ENCODE data around the gene NEURL3.

Gene NEURL3

GRCh38 chr2:96530474-96531357 is 25.6 kb upstream of the NEURL3 start:
- TF ChIP-seq ISL1 (CRISPR knock-in tag; IDR thresholded peaks at IDR 0.05) (no peak), TOX (CRISPR knock-in tag; IDR thresholded peaks at IDR 0.05; ENCODE audit: borderline replicate concordance) (no peak), ZFP30 (CRISPR knock-in tag; IDR thresholded peaks at IDR 0.05) (no peak), ARNTL (CRISPR knock-in tag; IDR thresholded peaks at IDR 0.05; ENCODE audit: borderline replicate concordance, low read depth) (no peak), ZC3H10 (CRISPR knock-in tag; IDR thresholded peaks at IDR 0.05) (no peak), CSRNP3 (CRISPR knock-in tag; IDR thresholded peaks at IDR 0.05) (no peak), OSR1 (CRISPR knock-in tag; IDR thresholded peaks at IDR 0.05) (no peak), ZNF70 (CRISPR knock-in tag; IDR thresholded peaks at IDR 0.05) (no peak), GLIS3 (CRISPR knock-in tag; IDR thresholded peaks at IDR 0.05) (no peak), CSDC2 (CRISPR knock-in tag; IDR thresholded peaks at IDR 0.05) (no peak), PPARA (CRISPR knock-in tag; IDR thresholded peaks at IDR 0.05; ENCODE audit: borderline replicate concordance) (no peak), ZNF8 (CRISPR knock-in tag; IDR thresholded peaks at IDR 0.05) (no peak), SNAI2 (CRISPR knock-in tag; IDR thresholded peaks at IDR 0.05) (no peak), ESRRG (CRISPR knock-in tag; IDR thresholded peaks at IDR 0.05) (no peak)
- TF ChIP-seq, protein P1, sequence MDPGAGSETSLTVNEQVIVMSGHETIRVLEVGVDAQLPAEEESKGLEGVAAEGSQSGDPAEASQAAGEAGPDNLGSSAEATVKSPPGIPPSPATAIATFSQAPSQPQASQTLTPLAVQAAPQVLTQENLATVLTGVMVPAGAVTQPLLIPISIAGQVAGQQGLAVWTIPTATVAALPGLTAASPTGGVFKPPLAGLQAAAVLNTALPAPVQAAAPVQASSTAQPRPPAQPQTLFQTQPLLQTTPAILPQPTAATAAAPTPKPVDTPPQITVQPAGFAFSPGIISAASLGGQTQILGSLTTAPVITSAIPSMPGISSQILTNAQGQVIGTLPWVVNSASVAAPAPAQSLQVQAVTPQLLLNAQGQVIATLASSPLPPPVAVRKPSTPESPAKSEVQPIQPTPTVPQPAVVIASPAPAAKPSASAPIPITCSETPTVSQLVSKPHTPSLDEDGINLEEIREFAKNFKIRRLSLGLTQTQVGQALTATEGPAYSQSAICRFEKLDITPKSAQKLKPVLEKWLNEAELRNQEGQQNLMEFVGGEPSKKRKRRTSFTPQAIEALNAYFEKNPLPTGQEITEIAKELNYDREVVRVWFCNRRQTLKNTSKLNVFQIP (CRISPR knock-in tag; IDR thresholded peaks at IDR 0.05; ENCODE audit: borderline replicate concordance, low read depth), result no peak
- ATAC-seq, result no peak

DNA sequence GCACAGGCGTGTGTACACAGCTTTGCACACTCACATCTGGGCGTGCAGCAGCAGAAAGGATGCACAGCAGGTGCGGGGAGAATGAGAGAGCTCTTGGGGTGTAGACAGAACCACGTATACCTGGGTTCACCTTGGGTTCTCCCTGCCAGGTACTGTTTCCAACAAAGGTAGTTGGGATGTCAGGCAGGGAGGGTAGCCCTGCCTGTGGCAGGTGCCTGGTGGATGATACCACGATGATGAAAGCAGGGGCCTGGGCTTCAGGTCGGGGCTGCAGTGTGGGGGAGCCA is 24.9 kb upstream of the NEURL3 start:
- TF ChIP-seq ZC3H10 (CRISPR knock-in tag; IDR thresholded peaks at IDR 0.05), result no peak
- TF ChIP-seq PPARA (CRISPR knock-in tag; IDR thresholded peaks at IDR 0.05; ENCODE audit: borderline replicate concordance), result no peak
- TF ChIP-seq SNAI2 (CRISPR knock-in tag; IDR thresholded peaks at IDR 0.05), result no peak
- TF ChIP-seq OSR1 (CRISPR knock-in tag; IDR thresholded peaks at IDR 0.05), result no peak
- ATAC-seq, result no peak

GRCh38 chr2:96529376-96530143 is 24.4 kb upstream of the NEURL3 start:
- TF ChIP-seq ZNF8 (CRISPR knock-in tag; IDR thresholded peaks at IDR 0.05) (no peak), GLIS3 (CRISPR knock-in tag; IDR thresholded peaks at IDR 0.05) (no peak), PATZ1 (CRISPR knock-in tag; IDR thresholded peaks at IDR 0.05; ENCODE audit: borderline replicate concordance) (no peak), RARB (CRISPR knock-in tag; IDR thresholded peaks at IDR 0.05) (no peak), TOX (CRISPR knock-in tag; IDR thresholded peaks at IDR 0.05; ENCODE audit: borderline replicate concordance) (no peak), SNAI2 (CRISPR knock-in tag; IDR thresholded peaks at IDR 0.05) (no peak), ZC3H10 (CRISPR knock-in tag; IDR thresholded peaks at IDR 0.05) (no peak), ZNF565 (CRISPR knock-in tag; conservative IDR thresholded peaks at IDR 0.05; ENCODE audit: low read depth) (no peak), ZNF70 (CRISPR knock-in tag; IDR thresholded peaks at IDR 0.05) (no peak), BACH2 (CRISPR knock-in tag; IDR thresholded peaks at IDR 0.05; ENCODE audit: borderline replicate concordance) (no peak), TCF4 (CRISPR knock-in tag; IDR thresholded peaks at IDR 0.05; ENCODE audit: borderline replicate concordance) (no peak), ISL1 (CRISPR knock-in tag; IDR thresholded peaks at IDR 0.05) (no peak), ARNTL (CRISPR knock-in tag; IDR thresholded peaks at IDR 0.05; ENCODE audit: borderline replicate concordance, low read depth) (no peak), CSDC2 (CRISPR knock-in tag; IDR thresholded peaks at IDR 0.05) (no peak), PPARA (CRISPR knock-in tag; IDR thresholded peaks at IDR 0.05; ENCODE audit: borderline replicate concordance) (no peak)
- TF ChIP-seq, protein P1 (CRISPR knock-in tag; IDR thresholded peaks at IDR 0.05; ENCODE audit: borderline replicate concordance, low read depth), result no peak
- TF ChIP-seq, protein P2, sequence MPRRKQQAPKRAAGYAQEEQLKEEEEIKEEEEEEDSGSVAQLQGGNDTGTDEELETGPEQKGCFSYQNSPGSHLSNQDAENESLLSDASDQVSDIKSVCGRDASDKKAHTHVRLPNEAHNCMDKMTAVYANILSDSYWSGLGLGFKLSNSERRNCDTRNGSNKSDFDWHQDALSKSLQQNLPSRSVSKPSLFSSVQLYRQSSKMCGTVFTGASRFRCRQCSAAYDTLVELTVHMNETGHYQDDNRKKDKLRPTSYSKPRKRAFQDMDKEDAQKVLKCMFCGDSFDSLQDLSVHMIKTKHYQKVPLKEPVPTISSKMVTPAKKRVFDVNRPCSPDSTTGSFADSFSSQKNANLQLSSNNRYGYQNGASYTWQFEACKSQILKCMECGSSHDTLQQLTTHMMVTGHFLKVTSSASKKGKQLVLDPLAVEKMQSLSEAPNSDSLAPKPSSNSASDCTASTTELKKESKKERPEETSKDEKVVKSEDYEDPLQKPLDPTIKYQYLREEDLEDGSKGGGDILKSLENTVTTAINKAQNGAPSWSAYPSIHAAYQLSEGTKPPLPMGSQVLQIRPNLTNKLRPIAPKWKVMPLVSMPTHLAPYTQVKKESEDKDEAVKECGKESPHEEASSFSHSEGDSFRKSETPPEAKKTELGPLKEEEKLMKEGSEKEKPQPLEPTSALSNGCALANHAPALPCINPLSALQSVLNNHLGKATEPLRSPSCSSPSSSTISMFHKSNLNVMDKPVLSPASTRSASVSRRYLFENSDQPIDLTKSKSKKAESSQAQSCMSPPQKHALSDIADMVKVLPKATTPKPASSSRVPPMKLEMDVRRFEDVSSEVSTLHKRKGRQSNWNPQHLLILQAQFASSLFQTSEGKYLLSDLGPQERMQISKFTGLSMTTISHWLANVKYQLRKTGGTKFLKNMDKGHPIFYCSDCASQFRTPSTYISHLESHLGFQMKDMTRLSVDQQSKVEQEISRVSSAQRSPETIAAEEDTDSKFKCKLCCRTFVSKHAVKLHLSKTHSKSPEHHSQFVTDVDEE (CRISPR knock-in tag; IDR thresholded peaks at IDR 0.05), result no peak
- TF ChIP-seq, protein P3, sequence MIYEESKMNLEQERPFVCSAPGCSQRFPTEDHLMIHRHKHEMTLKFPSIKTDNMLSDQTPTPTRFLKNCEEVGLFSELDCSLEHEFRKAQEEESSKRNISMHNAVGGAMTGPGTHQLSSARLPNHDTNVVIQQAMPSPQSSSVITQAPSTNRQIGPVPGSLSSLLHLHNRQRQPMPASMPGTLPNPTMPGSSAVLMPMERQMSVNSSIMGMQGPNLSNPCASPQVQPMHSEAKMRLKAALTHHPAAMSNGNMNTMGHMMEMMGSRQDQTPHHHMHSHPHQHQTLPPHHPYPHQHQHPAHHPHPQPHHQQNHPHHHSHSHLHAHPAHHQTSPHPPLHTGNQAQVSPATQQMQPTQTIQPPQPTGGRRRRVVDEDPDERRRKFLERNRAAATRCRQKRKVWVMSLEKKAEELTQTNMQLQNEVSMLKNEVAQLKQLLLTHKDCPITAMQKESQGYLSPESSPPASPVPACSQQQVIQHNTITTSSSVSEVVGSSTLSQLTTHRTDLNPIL (CRISPR knock-in tag; IDR thresholded peaks at IDR 0.05; ENCODE audit: low read depth), result no peak
- no peak for ATAC-seq

Measured in SK-N-SH treated with all-trans-retinoic acid at 6 μM for 48 hours (cell line).